GM23338 (cell line): Measurements from ENCODE around the gene VWA7.

Experiments used
- CREB1 ChIP-seq: fragments of 250-450 bp; sonication (Bioruptor Pico); IDR thresholded peaks from 2 replicates; pipeline ENCODE4 v1.5.0; 2020; ENCODE audit warnings: low read depth, mild to moderate bottlenecking, moderate library complexity
- CTCF ChIP-seq, 2 experiments: fragments of 200-600 bp in 1 of 2; sonication (generic) in 1 of 2; conservative IDR thresholded peaks; 2 replicates each; pipeline versions ENCODE4 v1.5.1 to v1.6.1; 2016 to 2017; ENCODE audit warnings: antibody characterized with exemption in 2 of 2, low read depth in 2 of 2, mild to moderate bottlenecking in 2 of 2, moderate library complexity in 1 of 2
- EZH2 ChIP-seq: fragments of 200-600 bp; sonication (generic); IDR thresholded peaks from one replicate; pipeline ENCODE4 v1.8.0; 2017; ENCODE audit warnings: antibody characterized with exemption, mild to moderate bottlenecking, low read depth; ENCODE audit not compliant: unreplicated experiment
- EZH2phosphoT487 ChIP-seq: fragments of 200-600 bp; sonication (generic); IDR thresholded peaks from one replicate; pipeline ENCODE4 v1.8.1; 2018; ENCODE audit warnings: antibody characterized with exemption; ENCODE audit not compliant: unreplicated experiment
- POLR2AphosphoS5 ChIP-seq: IDR thresholded peaks from 2 replicates; pipeline ENCODE4 v1.6.1; 2016; ENCODE audit warnings: antibody characterized with exemption, low read depth
- REST ChIP-seq: IDR thresholded peaks from one replicate; pipeline ENCODE4 v1.6.1; 2018; ENCODE audit warnings: antibody characterized with exemption; ENCODE audit not compliant: unreplicated experiment
- ZNF331 ChIP-seq: fragments of 250-450 bp; sonication (Bioruptor Pico); IDR thresholded peaks from 2 replicates; pipeline ENCODE4 v1.5.0; 2020; ENCODE audit warnings: low read depth, mild to moderate bottlenecking, moderate library complexity
- ZNF462 ChIP-seq: fragments of 250-450 bp; sonication (Bioruptor Pico); IDR thresholded peaks from 2 replicates; pipeline ENCODE4 v1.5.0; 2020; ENCODE audit warnings: mild to moderate bottlenecking, moderate library complexity

GRCh38 chr6:31805939-31806469, 28.9 kb upstream of the VWA7 start:
- no peak for TF ChIP-seq CTCF (conservative IDR thresholded peaks at IDR 0.05; ENCODE audit: low read depth in 2 of 2)
- no peak for TF ChIP-seq REST
- TF ChIP-seq EZH2phosphoT487, result no peak
- TF ChIP-seq CREB1 (CRISPR knock-in tag), result no peak
- no peak for TF ChIP-seq POLR2AphosphoS5
- TF ChIP-seq EZH2, result no peak
- TF ChIP-seq ZNF331, result no peak
- no peak for TF ChIP-seq ZNF462 (CRISPR knock-in tag)
